Ascending aorta (tissue), 2 donors: Measurements from ENCODE around the gene NEMF. TPM values are rescaled to one million over a fixed set of nuclear protein-coding genes. Genes with fewer than 3 reads are reported as not detected.
A peak's percentile ranks its signal among the peaks of the same experiment; 100 is the strongest.
"Not testable (repeated sequence)": the region's sequence is repeated elsewhere in the genome, so short reads cannot be mapped to it uniquely, and the experiment has no call there.

ENCODE experiments used
- DNase-seq, 2 donors: peaks; one replicate each; pipeline ENCODE4 v3.0.0-alpha.2; 2019; ENCODE audit warnings: low spot score in 2 of 2
- H3K27ac ChIP-seq, 2 donors: fragments of 200-600 bp; sonication (generic); one replicate each; pipeline ENCODE4 v1.5.1; 2016 to 2017; ENCODE audit warnings: mild to moderate bottlenecking in 1 of 2
- H3K27me3 ChIP-seq: fragments of 200-600 bp; sonication (generic); one replicate; pipeline ENCODE4 v1.5.1; 2017
- H3K36me3 ChIP-seq, 2 donors: fragments of 200-600 bp; sonication (generic); one replicate each; pipeline ENCODE4 v1.5.1; 2016
- H3K4me1 ChIP-seq, 2 donors: fragments of 200-600 bp; sonication (generic); one replicate each; pipeline ENCODE4 v1.5.1; 2016 to 2017; ENCODE audit warnings: mild to moderate bottlenecking in 1 of 2
- H3K4me3 ChIP-seq, 2 donors: fragments of 200-600 bp; sonication (generic); one replicate each; pipeline ENCODE4 v1.5.1; 2016 to 2017; ENCODE audit warnings: mild to moderate bottlenecking in 1 of 2
- H3K9me3 ChIP-seq, 2 donors: fragments of 200-600 bp; sonication (generic); one replicate each; pipeline ENCODE4 v1.5.1; 2016
- intact Hi-C: fragments of 100-400 bp; cut with DNase I; formaldehyde crosslinking; loops from one replicate; pipeline ENCODE4 v1.15.1; 2023
- total RNA-seq: library from RNA; depleted of rRNA; stranded (reverse); fragments of >200 nt; gene quantifications from one replicate; pipeline ENCODE4 v1.1.0, GENCODE V29; 2016
- TF ChIP-seq, protein P1 (sequence below), 3 experiments: fragments of 200-600 bp in 2 of 3; fragments of 450-650 bp in 1 of 3; sonication (generic) in 2 of 3; IDR thresholded peaks; one replicate each; pipeline ENCODE4 v1.5.1; 2016 to 2019; ENCODE audit warnings: antibody characterized with exemption in 3 of 3, mild to moderate bottlenecking in 1 of 3, moderate library complexity in 1 of 3

NEMF gene
- total RNA-seq, 1 donor from 2014 or later, result 14.6 TPM

DNA sequence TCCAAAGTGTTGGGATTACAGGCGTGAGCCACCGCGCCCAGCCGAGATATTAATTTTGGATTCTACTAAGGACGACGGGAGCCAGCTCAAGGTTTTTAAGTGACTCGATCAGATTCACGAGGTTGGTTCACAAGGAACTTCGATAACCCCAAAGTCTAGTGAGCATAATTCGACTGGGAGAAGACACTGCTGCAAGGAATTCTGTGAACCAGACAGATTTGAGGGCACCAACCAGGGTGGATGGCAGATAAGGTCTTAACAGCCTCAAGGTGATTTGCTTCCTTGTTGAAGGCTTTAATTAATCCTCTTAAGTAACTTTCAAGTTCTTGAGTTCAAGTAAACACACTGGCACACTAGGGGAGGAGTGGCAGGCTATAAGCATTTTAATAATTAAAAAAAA lies 85.7 kb downstream of the NEMF start:
- intact Hi-C loops, result loop anchor here (2.0 to 5.0 kb wide), 2 partner anchors 74 to 900 kb away; partner anchors contain the start of genes KLHDC1 and SAV1
- peaks cover 0 to 24% of the 10 kb centered on the region in 2 donors for H3K4me1 ChIP-seq
- peak overlapping the region; percentile 94 to 97 for H3K27ac ChIP-seq

DNA sequence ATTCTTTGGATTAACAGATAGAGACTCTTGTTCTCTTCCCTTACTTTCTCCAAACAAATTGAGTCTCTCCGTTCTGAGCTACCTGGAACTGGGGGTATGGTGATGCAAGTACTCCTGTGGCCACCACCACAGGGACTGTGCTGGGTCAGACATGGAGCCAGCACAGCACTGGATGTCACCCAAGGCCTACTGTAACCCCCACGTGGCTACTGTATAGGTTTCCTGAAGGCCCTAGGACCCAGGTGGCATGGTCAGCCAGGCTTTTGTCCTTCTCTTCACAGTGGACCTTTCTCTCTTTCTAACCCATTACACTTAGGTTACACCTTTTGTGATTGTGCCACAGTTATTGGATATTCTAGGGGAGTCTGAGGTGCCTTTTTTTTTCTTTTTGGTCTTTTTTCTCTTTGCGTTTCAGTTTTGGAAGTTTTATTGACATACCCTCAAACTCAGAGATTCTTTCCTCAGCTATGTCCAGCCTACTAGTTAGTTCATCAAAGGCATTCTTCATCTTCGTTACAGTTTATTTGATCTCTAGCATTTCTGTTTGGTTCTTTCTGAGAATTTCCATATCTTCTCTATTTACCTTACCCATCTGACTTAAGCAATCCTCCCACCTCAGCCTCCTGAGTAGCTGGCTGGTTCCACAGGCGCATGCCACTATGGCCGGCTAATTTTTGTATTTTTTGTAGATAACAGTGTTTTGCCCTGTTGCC lies 90.6 kb downstream of the NEMF start:
- H3K4me3 ChIP-seq, result no peak overlapping the region
- intact Hi-C loops, result no loop called here
- no peak overlapping the region for H3K27ac ChIP-seq
- H3K27me3 ChIP-seq, result no peaks in the 10 kb centered on the region
- peaks cover 0 to 4% of the 10 kb centered on the region in 2 donors for H3K4me1 ChIP-seq
- TF ChIP-seq, protein P1, sequence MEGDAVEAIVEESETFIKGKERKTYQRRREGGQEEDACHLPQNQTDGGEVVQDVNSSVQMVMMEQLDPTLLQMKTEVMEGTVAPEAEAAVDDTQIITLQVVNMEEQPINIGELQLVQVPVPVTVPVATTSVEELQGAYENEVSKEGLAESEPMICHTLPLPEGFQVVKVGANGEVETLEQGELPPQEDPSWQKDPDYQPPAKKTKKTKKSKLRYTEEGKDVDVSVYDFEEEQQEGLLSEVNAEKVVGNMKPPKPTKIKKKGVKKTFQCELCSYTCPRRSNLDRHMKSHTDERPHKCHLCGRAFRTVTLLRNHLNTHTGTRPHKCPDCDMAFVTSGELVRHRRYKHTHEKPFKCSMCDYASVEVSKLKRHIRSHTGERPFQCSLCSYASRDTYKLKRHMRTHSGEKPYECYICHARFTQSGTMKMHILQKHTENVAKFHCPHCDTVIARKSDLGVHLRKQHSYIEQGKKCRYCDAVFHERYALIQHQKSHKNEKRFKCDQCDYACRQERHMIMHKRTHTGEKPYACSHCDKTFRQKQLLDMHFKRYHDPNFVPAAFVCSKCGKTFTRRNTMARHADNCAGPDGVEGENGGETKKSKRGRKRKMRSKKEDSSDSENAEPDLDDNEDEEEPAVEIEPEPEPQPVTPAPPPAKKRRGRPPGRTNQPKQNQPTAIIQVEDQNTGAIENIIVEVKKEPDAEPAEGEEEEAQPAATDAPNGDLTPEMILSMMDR (IDR thresholded peaks at IDR 0.05), result no peak
- no peak for DNase-seq
- no peaks in the 10 kb centered on the region for H3K36me3 ChIP-seq
- no peaks in the 10 kb centered on the region for H3K9me3 ChIP-seq

More for the DNA sequence above, 85.7 kb downstream of the NEMF start:
- Histone ChIP-seq H3K9me3 (no peaks in the 10 kb centered on the region), H3K36me3 (peaks cover 3 to 5% of the 10 kb centered on the region in 2 donors), H3K4me3 (peak overlapping the region; percentile 83 to 94), H3K27me3 (no peaks in the 10 kb centered on the region)
- DNase-seq, result no peak
- TF ChIP-seq, protein P1 (IDR thresholded peaks at IDR 0.05), result no peak

DNA sequence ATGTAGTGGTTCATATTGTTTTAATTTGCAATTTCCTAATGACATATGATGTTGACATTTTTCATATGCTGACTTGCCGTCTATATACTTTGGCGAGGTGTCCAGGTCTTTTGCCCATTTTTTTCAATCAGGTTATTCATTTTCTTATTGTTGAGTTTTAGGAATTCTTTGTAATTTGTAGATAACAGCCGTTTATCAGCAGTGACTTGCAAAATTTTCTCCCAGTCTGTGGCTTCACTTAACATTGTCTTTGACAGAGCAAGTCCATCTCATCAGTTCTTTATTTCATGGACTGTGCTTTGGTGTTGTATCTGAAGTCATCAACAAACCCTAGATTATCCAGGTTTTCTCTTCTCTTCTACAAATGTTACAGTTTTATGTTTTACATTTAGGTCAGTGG lies 97.2 kb downstream of the NEMF start:
- Histone ChIP-seq H3K27me3 (no peaks in the 10 kb centered on the region), H3K27ac (no peak overlapping the region), H3K9me3 (no peaks in the 10 kb centered on the region), H3K4me1 (no peaks in the 10 kb centered on the region), H3K4me3 (no peak overlapping the region), H3K36me3 (no peaks in the 10 kb centered on the region)
- TF ChIP-seq, protein P1 (IDR thresholded peaks at IDR 0.05), result no peak
- no peak for DNase-seq
- intact Hi-C loops, result no loop called here

DNA sequence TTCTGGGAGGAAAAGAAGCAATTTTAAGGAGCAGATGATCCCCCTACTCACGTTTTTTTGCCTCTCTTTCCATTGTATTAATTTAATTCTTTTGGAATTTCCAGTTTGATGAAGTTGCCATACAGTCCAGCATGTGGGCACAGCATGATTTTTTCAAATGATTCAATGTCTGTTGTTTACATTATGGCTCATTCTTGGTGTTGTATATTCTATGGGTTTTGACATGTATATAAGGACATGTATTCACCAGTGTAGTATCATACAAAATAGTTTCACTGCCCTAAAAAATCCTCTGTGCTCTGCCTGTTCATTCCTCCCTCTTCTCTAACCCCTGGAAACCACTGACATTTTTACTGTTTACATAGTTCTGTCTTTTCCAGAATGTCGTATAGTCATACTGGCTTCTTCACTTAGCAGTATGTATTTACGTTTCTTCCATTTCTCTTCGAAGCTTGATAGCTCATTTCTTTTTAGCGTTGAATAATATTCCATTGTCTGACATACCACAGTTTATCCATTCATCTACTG lies 98.0 kb downstream of the NEMF start:
- intact Hi-C loops, result no loop called here
- TF ChIP-seq, protein P1 (IDR thresholded peaks at IDR 0.05), result no peak
- Histone ChIP-seq H3K4me1 (no peaks in the 10 kb centered on the region), H3K9me3 (no peaks in the 10 kb centered on the region), H3K36me3 (no peaks in the 10 kb centered on the region), H3K4me3 (no peak overlapping the region), H3K27me3 (no peaks in the 10 kb centered on the region), H3K27ac (no peak overlapping the region)
- no peak for DNase-seq

DNA sequence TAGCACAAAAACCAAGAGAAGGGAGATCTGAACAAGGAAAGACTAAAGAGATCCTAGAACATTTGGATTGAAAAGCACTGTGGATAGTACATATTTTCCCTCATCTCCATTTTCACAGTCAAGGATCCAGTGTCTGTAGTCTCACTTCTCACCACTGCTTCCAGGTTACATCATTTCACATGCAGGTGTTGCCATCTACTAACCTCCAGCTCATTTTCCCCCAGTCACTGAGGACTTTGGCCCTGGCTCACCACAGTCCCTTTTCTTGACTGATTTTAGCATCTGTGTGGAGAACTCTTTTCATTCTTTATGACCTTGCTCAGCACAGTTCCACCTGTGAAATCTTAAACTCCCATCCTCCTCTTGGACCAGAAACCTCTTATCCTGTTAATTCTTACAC lies 106.1 kb downstream of the NEMF start:
- H3K4me1 ChIP-seq, H3K27me3 ChIP-seq, H3K4me3 ChIP-seq, intact Hi-C loops, H3K9me3 ChIP-seq, H3K27ac ChIP-seq, DNase-seq: not testable (repeated sequence)
- peaks cover 15 to 38% of the 10 kb centered on the region in 2 donors for H3K36me3 ChIP-seq

DNA sequence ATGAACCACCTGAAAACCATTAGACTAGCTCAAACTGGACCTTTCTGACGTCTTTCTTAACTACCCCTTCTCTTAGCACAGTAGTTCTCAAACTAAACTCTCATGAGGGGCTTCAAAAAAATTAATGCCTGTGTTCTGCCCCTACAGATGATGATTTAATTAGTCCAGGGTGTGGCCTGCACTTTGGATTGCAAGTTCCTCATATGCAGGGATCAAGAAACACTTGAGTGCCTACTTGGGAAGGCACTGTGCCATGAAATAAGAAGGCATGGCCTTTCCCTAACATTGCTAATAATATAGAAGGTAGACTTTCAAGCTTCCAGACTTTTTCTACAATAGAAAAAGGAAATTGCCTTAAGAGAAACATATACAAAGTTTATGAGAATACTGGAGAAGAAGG lies 107.4 kb downstream of the NEMF start:
- H3K27ac ChIP-seq, result no peak overlapping the region
- no peaks in the 10 kb centered on the region for H3K4me1 ChIP-seq
- no peak for DNase-seq
- H3K27me3 ChIP-seq, result no peaks in the 10 kb centered on the region
- TF ChIP-seq, protein P1 (IDR thresholded peaks at IDR 0.05), result no peak
- peaks cover 25 to 51% of the 10 kb centered on the region in 2 donors for H3K36me3 ChIP-seq
- intact Hi-C loops, result no loop called here
- no peaks in the 10 kb centered on the region for H3K9me3 ChIP-seq
- no peak overlapping the region for H3K4me3 ChIP-seq

DNA sequence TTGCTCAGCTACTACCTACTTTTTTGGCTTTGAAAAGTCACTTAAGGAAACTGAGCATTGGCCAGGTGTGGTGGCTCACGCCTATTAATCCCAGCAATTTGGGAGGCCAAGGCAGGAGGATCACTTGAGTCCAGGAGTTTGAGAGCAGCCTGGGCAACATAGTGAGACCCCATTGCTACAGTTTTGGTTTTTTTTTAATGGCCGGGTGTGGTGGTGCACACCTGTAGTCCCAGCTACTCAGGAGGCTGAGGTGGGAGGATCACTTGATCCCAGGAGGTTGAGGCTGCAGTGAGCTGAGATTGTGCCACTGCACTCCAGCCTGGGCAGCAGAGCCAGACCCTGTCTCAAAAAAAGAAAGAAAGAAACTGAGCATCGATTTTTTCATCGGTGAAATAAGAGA lies 116.9 kb downstream of the NEMF start:
- intact Hi-C loops, H3K4me3 ChIP-seq, H3K27ac ChIP-seq, H3K27me3 ChIP-seq, H3K9me3 ChIP-seq, DNase-seq, H3K4me1 ChIP-seq: not testable (repeated sequence)
- H3K36me3 ChIP-seq, result peaks cover 9 to 45% of the 10 kb centered on the region in 2 donors
